ENCODE measurements around the gene ZC3H18.

GRCh38 chr16:88610080-88610479 lies 39.9 kb downstream of the ZC3H18 start:
- no peak for TF ChIP-seq CTCF (IDR thresholded peaks at IDR 0.05)
- no peak for TF ChIP-seq POLR2A (IDR thresholded peaks at IDR 0.05)
- TF ChIP-seq EP300 (IDR thresholded peaks at IDR 0.05) = no peak

All from ovary (tissue), 3 donors.